Body of pancreas (tissue), 4 donors: ENCODE results near the gene TMEM178B. TPM values are rescaled to one million over a fixed set of nuclear protein-coding genes. Genes with fewer than 3 reads are reported as not detected.
"Not testable (repeated sequence)": the region's sequence is repeated elsewhere in the genome, so short reads cannot be mapped to it uniquely, and the experiment has no call there.

Experiments
- ATAC-seq: fragments of 150-250 bp; one replicate; pipeline ENCODE4 v1.9.1; 2016
- DNase-seq, 4 donors: peaks; one replicate each; pipeline ENCODE4 v3.0.0-alpha.2; 2019
- H3K27ac ChIP-seq, 4 donors: fragments of 200-600 bp; sonication (generic); 1 replicate in 3 of 4; 2 replicates in 1 of 4; pipeline versions ENCODE4 v1.5.1 to v1.6.1; 2016 to 2019; ENCODE audit warnings: mild to moderate bottlenecking in 1 of 4, mixed read lengths in 1 of 4, moderate library complexity in 1 of 4
- H3K27me3 ChIP-seq, 2 donors: fragments of 200-600 bp; sonication (generic); one replicate each; pipeline ENCODE4 v1.6.0; 2016; ENCODE audit warnings: mild to moderate bottlenecking in 1 of 2
- H3K36me3 ChIP-seq, 2 donors: fragments of 200-600 bp; sonication (generic); replicated peaks in 1 of 2; 2 replicates each; pipeline ENCODE4 v1.5.1; 2016; ENCODE audit warnings: low read depth in 2 of 2; ENCODE audit not compliant: insufficient read depth in 1 of 2
- H3K4me1 ChIP-seq: fragments of 200-600 bp; sonication (generic); one replicate; pipeline ENCODE4 v1.6.0; 2016
- H3K4me3 ChIP-seq, 2 donors: fragments of 200-600 bp; sonication (generic); 1 replicate in 1 of 2; 2 replicates in 1 of 2; pipeline ENCODE4 v1.5.1; 2016 to 2019
- H3K9me3 ChIP-seq, 3 donors: fragments of 200-600 bp; sonication (generic); 1 replicate in 2 of 3; 2 replicates in 1 of 3; pipeline ENCODE4 v1.5.1; 2016
- CTCF ChIP-seq, 7 experiments: fragments of 450-650 bp in 4 of 7; fragments of 200-600 bp in 3 of 7; sonication (generic) in 3 of 7; IDR thresholded peaks; one replicate each; pipeline ENCODE4 v1.5.1; 2016 to 2019; ENCODE audit warnings: antibody characterized with exemption in 7 of 7
- POLR2A ChIP-seq, 3 donors: fragments of 450-650 bp; IDR thresholded peaks; one replicate each; pipeline ENCODE4 v1.6.1; 2016; ENCODE audit warnings: antibody characterized with exemption in 3 of 3, mild to moderate bottlenecking in 2 of 3
- WGBS, 2 donors: methylation state at CpG; one replicate each; pipeline ENCODE4 v1.1.5; 2017; 5-methylcytosine and 5-hydroxymethylcytosine counted together
- intact Hi-C: fragments of 100-400 bp; cut with DNase I; formaldehyde crosslinking; loops from one replicate; pipeline ENCODE4 v1.15.1; 2023
- total RNA-seq, 2 donors: library from RNA; depleted of rRNA; stranded (reverse); fragments of >200 nt; gene quantifications; one replicate each; pipeline ENCODE4 v1.1.0, GENCODE V29; 2016

Gene TMEM178B
- total RNA-seq, 2 donors from 2014 or later, result 1.0 to 11.9 TPM

GRCh38 chr7:141189231-141189630, 115.4 kb downstream of the TMEM178B start:
- H3K27ac ChIP-seq, result no peak overlapping the region
- H3K36me3 ChIP-seq, result no peaks in the 10 kb centered on the region
- TF ChIP-seq CTCF (IDR thresholded peaks at IDR 0.05) (no peak), POLR2A (IDR thresholded peaks at IDR 0.05) (no peak)
- no peaks in the 10 kb centered on the region for H3K4me1 ChIP-seq
- H3K9me3 ChIP-seq, result no peaks in the 10 kb centered on the region
- WGBS, 2 donors, result 85 to 90% methylated on average over 4 of the region's 4 CpGs
- ATAC-seq (no peak), DNase-seq (no peak)
- no peak overlapping the region for H3K4me3 ChIP-seq
- no peaks in the 10 kb centered on the region for H3K27me3 ChIP-seq
- intact Hi-C loops, result no loop called here

GRCh38 chr7:141190495-141190894, 116.6 kb downstream of the TMEM178B start:
- H3K27ac ChIP-seq, result no peak overlapping the region
- WGBS, 2 donors, result 63 to 65% methylated on average over 5 of the region's 5 CpGs
- DNase-seq (no peak), ATAC-seq (no peak)
- H3K36me3 ChIP-seq, result no peaks in the 10 kb centered on the region
- H3K4me3 ChIP-seq, result no peak overlapping the region
- intact Hi-C loops, result no loop called here
- no peak for TF ChIP-seq POLR2A (IDR thresholded peaks at IDR 0.05)
- no peak for TF ChIP-seq CTCF (IDR thresholded peaks at IDR 0.05)
- H3K27me3 ChIP-seq, result no peaks in the 10 kb centered on the region
- no peaks in the 10 kb centered on the region for H3K4me1 ChIP-seq
- H3K9me3 ChIP-seq, result no peaks in the 10 kb centered on the region

- TF ChIP-seq POLR2A (IDR thresholded peaks at IDR 0.05) (no peak), CTCF (IDR thresholded peaks at IDR 0.05) (no peak)
- no peaks in the 10 kb centered on the region for H3K27me3 ChIP-seq
- H3K4me1 ChIP-seq, result no peaks in the 10 kb centered on the region
- DNase-seq (no peak), ATAC-seq (no peak)
- H3K36me3 ChIP-seq, result no peaks in the 10 kb centered on the region
- H3K4me3 ChIP-seq, result no peak overlapping the region
- no peaks in the 10 kb centered on the region for H3K9me3 ChIP-seq
- intact Hi-C loops, result no loop called here
- 82 to 96% methylated on average over 3 of the region's 3 CpGs for WGBS, 2 donors
- H3K27ac ChIP-seq, result no peak overlapping the region
Observed at GRCh38 chr7:141191277-141191676, 117.4 kb downstream of the TMEM178B start.

GRCh38 chr7:141193066-141193465, 119.2 kb downstream of the TMEM178B start:
- Histone ChIP-seq H3K36me3 (no peaks in the 10 kb centered on the region), H3K9me3 (no peaks in the 10 kb centered on the region), H3K27ac (no peak overlapping the region), H3K4me3 (no peak overlapping the region), H3K4me1 (no peaks in the 10 kb centered on the region), H3K27me3 (no peaks in the 10 kb centered on the region)
- 69 to 84% methylated on average over 3 to 4 of the region's 4 CpGs for WGBS, 2 donors
- ATAC-seq (no peak), DNase-seq (no peak)
- intact Hi-C loops, result no loop called here
- no peak for TF ChIP-seq CTCF (IDR thresholded peaks at IDR 0.05)

GRCh38 chr7:141195722-141196121, 121.9 kb downstream of the TMEM178B start:
- H3K27me3 ChIP-seq, H3K4me3 ChIP-seq, DNase-seq, H3K36me3 ChIP-seq, H3K27ac ChIP-seq, ATAC-seq, intact Hi-C loops, H3K4me1 ChIP-seq, H3K9me3 ChIP-seq: not testable (repeated sequence)
- WGBS, 2 donors, result 61 to 76% methylated on average over 4 of the region's 4 CpGs
